CD4-positive, alpha-beta T cell treated with Interleukin-17A for 1 hour (primary cell): ENCODE results near the gene THBS2.

Source experiments
- DNase-seq: peaks from one replicate; pipeline ENCODE4 v3.0.0-alpha.2; 2020

Gene THBS2

DNA sequence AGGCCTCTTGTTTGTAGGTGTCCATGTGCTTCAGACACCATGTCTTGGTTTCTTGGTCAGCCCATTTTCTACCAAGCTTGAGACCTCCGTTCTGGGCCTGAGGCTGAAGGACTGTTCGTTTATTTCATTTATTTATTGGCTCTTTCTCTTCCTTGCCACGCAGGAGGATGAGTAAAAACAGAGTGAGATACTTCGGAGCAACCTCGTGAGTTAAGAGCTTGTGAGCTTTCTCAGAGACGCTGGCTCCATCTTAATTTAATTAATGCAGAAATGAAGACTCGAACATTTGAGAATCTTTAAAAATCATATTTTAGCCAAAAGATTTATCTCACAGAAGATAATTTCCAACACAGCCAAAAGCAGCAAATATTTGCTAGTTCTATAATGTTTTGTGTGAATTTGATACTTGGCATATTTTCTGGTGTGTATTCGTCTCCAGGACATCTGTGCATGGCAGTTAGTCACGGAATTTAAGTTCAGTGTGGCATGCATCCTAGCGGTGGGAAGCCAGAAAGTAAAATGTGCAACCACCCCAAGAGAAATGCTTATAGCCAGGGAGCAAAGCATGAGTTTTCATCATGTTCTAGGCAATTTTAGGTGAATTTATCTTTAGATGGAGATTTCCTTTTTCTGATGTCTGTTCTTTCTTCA, 76.0 kb downstream of the THBS2 start:
- no peak for DNase-seq

DNA sequence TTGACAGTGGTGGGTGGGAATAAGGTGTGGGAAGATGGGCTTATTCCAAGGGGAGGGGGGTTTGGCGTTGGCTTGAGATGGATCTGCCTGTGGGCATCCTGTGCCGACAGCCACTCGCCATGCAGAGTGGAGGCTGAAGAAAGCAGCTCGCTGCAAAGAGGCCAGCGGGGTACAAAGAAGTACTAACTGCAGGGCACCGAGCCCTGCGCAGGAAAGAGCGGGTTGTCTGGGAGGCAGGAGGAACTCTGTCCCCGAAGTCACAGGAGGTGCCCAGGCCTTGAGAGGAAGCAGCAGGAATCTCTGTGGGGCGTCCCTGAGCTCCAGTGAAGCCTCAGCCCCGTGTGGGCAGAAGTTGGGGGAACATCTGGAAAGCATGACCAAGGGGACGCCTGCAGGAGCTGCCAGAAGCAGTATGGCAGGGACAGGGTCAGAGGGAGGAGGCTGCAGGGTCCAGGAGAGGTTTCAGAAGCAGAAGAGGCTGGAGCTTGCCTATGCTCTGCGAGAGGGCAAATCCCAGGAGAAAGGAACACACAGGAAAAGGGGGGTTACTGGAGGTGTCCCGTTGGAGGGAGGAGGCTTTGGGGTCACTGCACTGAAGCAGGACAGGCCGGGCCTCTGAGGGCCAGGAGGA, 77.2 kb downstream of the THBS2 start:
- no peak for DNase-seq

DNA sequence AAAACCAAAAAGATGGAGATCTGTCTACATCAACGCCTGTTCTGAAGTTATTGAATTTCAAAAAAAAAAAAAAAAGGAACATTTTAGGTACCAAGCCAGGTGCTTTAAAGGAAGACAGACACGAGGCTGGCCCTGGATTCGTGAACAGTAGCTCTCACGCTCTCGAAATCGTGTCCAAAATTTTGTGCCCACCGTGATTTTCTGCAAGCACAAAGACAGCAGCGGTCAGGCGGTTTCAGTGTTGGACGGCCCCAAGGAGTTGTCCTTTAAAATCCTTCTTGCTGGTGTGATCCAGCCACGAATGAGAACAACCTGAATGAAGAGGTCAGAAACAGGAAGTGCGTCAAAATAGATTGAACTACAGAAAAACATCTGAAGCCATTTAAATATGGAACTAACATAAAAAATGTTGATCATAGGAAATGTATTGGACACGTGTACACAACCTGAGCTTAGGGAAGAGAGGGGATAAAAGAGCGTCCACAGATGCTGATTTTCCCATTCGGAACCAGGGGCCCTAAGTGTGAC, 78.2 kb downstream of the THBS2 start:
- DNase-seq, result no peak

DNA sequence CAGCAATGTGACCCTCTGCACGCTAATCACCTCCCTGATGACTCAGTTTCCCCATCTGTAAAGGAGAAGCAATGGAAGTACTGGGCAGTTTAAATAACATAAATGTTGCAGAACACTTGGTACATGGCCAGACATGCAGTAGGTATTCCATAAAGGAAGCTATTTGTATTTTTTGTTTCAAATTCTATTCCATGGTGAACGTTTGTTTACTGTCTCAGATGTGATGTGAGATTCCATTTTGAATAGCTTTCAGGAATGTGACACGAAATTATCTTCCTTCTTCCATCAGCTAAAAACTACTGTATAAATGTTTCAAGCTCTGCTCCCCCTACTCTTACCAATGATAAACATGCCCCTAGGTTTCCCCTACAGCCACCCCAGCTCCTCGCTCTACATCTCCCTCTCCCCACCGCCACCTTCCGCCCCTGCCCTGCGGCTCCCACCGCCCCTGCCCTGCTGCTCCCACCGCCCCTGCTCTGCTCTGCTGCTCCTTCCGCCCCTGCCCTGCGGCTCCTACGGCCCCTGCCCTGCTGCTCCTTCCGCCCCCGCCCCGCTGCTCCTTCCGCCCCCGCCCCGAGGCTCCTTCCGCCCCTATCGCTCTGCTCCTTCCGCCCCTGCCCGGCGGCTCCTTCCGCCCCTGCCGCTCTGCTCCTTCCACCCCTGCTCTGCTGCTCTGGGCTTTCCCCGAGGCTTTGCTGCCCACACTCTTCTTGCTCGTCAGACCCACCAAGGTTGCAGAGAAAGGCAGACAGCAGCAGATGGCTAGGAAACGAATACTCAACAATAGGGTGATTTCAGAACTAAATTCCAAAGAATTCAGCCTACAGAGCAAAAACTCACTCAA, 78.9 kb downstream of the THBS2 start:
- DNase-seq, result no peak

DNA sequence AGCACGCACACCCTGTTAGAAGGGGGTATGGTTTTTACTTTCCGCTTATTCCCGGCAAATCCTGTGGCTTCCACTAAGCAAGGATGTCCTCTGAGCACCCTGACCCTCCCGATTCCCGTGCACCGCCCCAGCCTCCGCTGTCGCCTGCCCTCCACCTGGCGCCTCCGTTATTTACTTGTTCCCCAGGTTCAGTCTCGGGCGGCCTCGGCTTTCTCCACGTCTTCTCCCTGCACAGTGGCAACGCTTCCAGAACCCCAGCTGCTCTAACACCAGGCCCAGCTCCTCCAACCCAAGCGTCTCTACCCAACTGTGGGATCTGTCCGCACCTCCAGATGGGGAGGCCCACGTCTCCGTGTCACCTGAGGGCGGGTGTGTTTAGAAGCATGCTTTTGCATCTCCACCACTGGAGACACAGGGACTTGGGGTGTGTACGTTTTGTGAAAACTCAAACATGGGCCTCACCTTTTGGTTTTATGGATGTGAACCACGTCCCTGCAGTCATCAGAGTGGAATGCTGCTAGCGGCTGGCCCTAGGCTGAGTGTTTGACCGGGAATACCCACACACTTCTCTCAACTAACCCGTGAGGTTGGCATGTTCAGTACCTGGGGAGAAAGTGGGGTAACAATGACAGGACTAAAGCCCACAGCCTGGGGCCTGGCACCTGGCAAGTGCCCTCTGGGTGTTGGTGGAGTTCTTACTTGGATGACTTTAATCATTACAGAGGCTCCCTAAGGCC, 79.9 kb downstream of the THBS2 start:
- DNase-seq, result no peak

DNA sequence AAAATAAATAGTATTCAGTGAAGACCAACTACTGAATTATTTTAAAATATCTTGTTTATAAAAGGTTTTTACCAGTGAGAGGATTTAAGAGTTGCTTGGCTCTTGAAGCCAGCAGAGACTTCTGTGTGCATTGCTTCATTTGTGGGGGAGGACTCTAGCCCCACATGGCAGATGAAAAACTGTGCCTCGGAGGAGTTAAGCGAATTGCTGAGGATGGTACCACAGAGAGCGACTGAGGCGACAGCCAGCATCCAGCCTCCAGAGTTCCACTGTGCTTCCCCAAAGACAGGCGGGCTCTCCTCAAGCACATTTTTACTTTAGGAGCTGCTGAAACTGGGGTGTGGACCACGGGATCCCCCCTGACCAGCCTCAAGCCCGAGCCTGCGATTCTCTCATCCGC, 80.7 kb downstream of the THBS2 start:
- DNase-seq, result no peak

DNA sequence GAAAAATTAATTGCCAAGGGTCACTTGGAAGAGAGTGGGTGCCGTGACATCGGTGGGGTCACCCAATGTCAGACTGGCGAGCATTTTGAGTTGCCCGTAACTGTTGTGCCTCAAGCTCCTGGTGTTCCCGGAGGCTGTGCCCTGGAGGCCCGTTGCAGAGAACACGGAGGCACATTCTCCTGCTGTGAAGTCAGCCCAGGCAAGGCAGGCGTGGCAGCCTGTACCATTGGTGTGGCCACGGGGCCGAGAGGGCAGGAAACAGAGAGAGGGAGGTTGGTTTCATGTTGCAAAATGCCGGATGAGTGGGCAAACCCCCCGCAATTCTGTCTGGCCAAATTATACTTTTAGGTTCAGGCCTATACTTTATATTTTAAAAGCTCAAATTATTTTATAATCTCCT, 81.2 kb downstream of the THBS2 start:
- DNase-seq, result no peak

DNA sequence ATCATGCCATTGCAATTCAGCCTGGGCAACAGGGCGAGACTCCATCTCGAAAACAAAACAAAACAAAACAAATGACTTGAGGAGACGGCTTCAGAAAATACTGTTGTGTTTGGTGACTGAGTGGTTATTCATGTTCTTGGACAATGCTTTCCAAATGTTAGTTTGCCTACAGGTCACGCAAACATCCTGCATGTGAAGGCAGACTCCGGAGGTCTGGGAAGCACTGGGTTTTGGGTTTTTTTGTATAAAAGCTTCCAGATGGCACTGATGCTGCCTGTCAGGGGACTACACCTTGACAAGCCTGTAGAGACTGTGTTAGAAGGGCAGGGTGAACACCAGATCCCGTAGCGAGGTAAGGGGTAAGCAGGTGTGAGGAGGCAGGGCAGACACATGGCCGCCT, 81.7 kb downstream of the THBS2 start:
- no peak for DNase-seq

DNA sequence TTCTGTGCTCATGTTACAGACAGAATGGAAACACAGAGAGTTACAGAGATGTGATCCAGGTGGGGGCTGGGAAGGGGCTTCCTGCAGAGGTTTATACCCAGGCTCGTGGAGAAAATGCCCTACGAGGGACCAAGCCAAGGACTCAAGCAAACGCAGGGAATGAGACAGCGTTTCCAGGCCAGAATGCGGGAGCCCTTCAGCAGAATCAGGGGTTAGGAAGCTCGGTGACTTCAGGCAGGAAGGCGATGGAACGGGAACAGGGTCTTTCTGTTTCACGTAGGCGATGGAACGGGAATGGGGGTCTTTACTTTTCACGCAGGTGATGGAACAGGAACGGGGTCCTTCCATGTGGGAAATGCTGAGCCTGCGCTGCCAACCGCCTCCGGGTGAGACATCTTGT, 82.6 kb downstream of the THBS2 start:
- no peak for DNase-seq

DNA sequence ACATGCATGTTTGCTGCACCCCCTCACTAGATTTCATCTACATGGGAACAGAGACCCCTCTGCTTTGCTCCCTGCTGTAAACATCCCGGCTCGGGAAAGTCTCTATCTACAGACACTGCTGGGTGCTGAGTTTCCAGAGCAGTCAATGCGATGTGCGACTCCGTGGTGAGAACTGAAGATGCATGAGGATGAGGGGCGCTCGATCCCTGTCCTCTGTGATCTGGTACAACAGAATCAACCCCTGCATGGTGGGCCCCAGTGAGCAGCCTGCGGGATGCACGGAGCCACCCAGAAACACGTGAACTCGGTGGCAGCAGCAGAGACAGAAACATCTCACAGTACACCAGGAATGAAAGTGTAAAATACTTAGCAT, 83.1 kb downstream of the THBS2 start:
- no peak for DNase-seq

DNA sequence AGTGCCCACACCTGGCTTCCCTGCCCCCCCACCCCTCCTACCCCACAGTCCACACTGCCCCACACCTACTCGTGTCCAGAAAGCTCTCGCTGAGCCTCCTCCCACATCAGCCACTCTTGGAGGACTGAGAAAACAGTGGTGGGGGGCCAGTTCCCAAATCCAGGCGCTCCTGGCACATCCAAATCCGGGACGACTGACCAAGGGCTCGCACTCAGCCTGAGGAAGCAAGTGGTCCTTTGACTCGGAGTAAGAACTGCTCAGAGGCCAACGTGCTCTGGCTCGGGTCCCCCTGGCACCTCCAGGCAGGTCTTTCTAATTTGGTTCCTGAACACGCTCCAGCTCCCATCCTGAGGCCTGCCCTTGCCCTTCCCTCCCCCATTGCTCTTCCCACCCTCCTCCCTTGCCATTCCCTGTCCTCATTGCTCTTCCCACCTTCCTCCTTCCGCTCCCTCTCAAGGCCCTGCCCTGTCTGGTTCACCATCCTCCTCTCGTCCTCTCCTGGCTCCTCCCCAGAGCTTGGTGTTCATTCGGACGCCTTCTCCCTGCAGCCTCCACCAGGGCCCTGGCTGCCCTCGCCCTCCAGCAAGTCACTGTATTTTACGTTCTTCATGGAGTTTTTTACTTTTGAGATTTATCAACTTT, 83.6 kb downstream of the THBS2 start:
- no peak for DNase-seq

DNA sequence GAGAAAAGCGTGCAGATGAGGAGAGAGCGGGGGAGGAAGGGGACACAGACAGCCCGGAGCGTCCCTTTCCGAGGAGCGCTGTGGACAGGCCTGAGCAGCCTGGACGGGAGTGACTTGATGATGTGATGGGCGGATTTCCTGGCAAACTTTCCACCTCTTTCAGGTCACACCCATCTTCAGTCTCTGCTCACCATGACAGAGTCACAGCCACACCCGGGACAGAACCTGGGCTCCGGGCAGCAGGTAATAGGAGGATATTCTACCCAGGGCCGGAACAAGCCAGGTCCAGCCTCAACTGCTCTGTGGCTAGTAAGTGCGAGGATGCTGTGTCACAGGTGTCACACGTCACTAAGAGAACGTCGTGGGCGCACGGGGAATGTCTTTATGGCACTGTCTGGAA, 84.3 kb downstream of the THBS2 start:
- no peak for DNase-seq

DNA sequence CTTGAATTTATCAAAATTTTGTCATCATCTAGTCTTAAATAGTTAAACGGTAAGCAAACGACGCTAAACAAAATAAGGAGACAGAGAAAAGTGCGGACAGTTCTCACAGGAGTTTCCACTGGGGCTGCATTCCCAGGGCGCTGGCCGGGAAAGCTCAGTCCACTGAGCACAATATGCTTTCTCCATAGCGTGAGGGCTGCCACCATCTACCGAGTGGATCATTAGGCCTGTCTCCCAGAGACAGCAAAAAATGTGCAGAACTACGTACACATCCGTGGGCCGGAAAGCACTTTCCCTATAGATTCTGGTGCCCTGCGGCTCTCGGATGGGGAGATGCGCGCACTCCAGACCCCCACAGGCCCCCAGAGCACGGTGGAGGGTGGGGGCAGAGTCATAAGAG, 84.9 kb downstream of the THBS2 start:
- DNase-seq, result no peak

DNA sequence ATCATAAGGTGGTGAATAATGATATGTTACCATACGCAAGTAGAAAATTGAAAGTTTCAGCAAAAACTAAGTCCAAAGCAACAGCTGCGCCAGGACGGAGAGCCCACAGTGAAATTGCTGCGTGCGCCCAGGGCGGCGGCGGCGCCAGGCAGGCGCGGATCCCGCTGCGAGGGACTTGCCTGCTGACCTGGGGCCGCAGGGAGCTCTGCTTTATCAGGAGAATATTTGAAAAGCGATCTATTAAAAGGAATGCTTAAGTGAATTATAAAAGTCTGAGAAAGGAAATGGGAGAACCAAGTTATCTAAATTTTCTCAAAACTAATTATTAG, 85.4 kb downstream of the THBS2 start:
- no peak for DNase-seq

DNA sequence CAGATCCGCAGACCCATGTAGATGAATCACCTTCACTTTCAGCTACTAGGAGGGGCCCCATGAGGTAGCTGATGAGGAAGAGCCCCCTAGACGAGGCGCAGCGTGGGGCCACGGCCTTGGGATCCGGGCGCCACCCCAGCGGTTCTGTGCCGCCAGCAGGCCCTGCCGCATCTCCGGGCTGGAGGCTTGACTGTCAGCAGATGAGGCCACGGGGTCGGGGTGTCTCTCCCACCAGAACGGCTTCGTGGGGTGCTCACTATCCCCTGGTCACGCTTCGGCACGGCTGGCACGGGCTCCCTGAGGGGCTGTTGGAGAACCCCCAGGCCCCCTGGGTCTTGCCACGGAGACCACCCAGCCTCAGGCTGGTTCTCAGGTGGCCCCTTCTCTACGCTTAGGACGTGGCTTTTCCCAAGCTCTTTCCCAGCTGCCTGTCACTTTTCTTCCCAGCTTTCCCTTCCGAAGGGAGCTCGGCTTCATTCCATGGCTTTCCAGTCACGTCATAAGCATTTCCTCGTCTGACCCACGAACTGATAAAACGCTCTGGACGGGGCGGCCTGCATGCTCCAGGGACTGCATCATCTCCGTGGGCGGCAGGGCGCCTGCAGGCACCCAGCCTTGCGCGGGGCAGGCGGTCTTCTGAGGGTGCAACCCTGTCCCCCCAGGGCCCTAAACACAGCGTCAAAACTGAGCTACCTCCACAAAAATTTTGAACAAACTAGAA, 85.9 kb downstream of the THBS2 start:
- no peak for DNase-seq

DNA sequence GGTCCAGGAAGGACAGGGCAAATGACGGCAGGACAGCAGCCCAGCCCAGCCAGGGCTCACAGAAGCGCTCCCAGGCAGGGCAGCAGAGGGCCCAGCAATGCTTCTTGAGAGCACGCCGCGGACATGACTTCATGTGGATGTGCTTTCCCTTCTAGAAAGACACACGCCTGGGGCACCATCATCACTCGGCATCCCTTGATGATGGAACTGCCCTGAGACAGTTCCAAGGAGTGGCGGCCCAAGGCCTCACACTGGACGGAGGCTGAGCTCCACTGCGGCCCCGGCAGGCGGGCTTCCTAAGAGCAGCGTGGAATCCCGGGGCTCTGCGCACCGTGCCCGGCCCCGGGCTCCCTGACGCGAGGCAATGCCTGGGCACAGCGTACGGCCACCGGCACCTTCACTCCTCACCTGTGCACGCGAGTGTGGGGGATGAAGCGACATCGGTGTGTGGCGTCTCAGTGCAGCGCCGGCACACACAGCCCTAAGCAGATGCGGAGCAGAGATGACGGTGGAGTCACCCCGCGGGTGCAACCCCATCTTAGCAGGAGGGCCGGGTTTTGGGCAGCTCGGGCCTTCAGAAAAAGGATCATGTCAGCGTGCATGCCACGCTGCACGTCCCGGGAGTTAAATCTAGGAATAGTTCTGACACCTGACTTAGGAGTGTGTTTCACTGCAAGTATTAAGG, 86.6 kb downstream of the THBS2 start:
- DNase-seq, result no peak
